ENCODE data around the gene ACBD4.

- TF ChIP-seq, protein P1, sequence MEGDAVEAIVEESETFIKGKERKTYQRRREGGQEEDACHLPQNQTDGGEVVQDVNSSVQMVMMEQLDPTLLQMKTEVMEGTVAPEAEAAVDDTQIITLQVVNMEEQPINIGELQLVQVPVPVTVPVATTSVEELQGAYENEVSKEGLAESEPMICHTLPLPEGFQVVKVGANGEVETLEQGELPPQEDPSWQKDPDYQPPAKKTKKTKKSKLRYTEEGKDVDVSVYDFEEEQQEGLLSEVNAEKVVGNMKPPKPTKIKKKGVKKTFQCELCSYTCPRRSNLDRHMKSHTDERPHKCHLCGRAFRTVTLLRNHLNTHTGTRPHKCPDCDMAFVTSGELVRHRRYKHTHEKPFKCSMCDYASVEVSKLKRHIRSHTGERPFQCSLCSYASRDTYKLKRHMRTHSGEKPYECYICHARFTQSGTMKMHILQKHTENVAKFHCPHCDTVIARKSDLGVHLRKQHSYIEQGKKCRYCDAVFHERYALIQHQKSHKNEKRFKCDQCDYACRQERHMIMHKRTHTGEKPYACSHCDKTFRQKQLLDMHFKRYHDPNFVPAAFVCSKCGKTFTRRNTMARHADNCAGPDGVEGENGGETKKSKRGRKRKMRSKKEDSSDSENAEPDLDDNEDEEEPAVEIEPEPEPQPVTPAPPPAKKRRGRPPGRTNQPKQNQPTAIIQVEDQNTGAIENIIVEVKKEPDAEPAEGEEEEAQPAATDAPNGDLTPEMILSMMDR (IDR thresholded peaks at IDR 0.05; ENCODE audit: low read depth, low read length, poor library complexity, severe bottlenecking): no peak
- no peak for TF ChIP-seq EZH2phosphoT487 (IDR thresholded peaks at IDR 0.05; ENCODE audit: borderline replicate concordance, low read length)
Measured at GRCh38 chr17:45096926-45097325, 38.6 kb upstream of the ACBD4 start.

All from DOHH2 (cell line).